Measurements from ENCODE around the gene SRA1.

GRCh38 chr5:140588311-140589070 lies 31.2 kb upstream of the SRA1 start:
- TF ChIP-seq CTCF (IDR thresholded peaks at IDR 0.05 in 4 of 5, conservative IDR thresholded peaks at IDR 0.05 in 1 of 5) (no peak), POLR2A (IDR thresholded peaks at IDR 0.05) (no peak)
